K562 (cell line): Measurements from ENCODE around the gene GYS1. TPM values are rescaled to one million over a fixed set of nuclear protein-coding genes. Genes with fewer than 3 reads are reported as not detected.

Experiments
- CHD4 ChIP-seq: fragments of 200-600 bp; sonication (generic); IDR thresholded peaks from 3 replicates; pipeline ENCODE4 v1.6.1; 2012; ENCODE audit warnings: low read depth, mild to moderate bottlenecking, mixed read lengths, low read length, inconsistent platforms; ENCODE audit not compliant: insufficient read depth, insufficient replicate concordance, poor library complexity, severe bottlenecking
- KLF6 ChIP-seq: fragments of 250-450 bp; sonication (Bioruptor Pico); IDR thresholded peaks from 2 replicates; pipeline ENCODE4 v1.4.0; 2020; ENCODE audit warnings: mild to moderate bottlenecking, moderate library complexity, borderline replicate concordance
- MTA3 ChIP-seq: fragments of 450-650 bp; formaldehyde crosslinking; IDR thresholded peaks from 2 replicates; pipeline ENCODE4 v1.6.1; 2017; ENCODE audit warnings: mild to moderate bottlenecking, borderline replicate concordance
- NCOR1 ChIP-seq: fragments of 450-650 bp; IDR thresholded peaks from 2 replicates; pipeline ENCODE4 v1.6.1; 2016; ENCODE audit warnings: mild to moderate bottlenecking, moderate library complexity
- PYGO2 ChIP-seq: fragments of 450-650 bp; IDR thresholded peaks from 2 replicates; pipeline ENCODE4 v1.6.1; 2016; ENCODE audit warnings: mild to moderate bottlenecking, missing genetic modification characterization, moderate library complexity, missing compliant biosample characterization
- RBM25 ChIP-seq: fragments of 200-400 bp; formaldehyde crosslinking; IDR thresholded peaks from 2 replicates; pipeline ENCODE4 v1.6.1; 2018; ENCODE audit warnings: low read length, low read depth, moderate library complexity; ENCODE audit not compliant: severe bottlenecking
- RFX7 ChIP-seq: fragments of 250-450 bp; sonication (Bioruptor Pico); IDR thresholded peaks from 2 replicates; pipeline ENCODE4 v1.5.1; 2021; ENCODE audit warnings: mild to moderate bottlenecking
- THAP12 ChIP-seq: fragments of 250-450 bp; sonication (Bioruptor Pico); IDR thresholded peaks from 2 replicates; pipeline ENCODE4 v1.9.0; 2021; ENCODE audit warnings: mild to moderate bottlenecking, inconsistent platforms
- ZBTB7A ChIP-seq: IDR thresholded peaks from 2 replicates; pipeline ENCODE4 v1.6.1; 2011; ENCODE audit warnings: low read depth, mild to moderate bottlenecking, low read length, moderate library complexity, borderline replicate concordance; ENCODE audit not compliant: control insufficient read depth
- ZNF551 ChIP-seq: fragments of 250-450 bp; sonication (Bioruptor Pico); IDR thresholded peaks from 2 replicates; pipeline ENCODE4 v1.5.0; 2021; ENCODE audit warnings: mild to moderate bottlenecking, moderate library complexity
- ZNF699 ChIP-seq: fragments of 250-450 bp; sonication (Bioruptor Pico); IDR thresholded peaks from 2 replicates; pipeline ENCODE4 v1.8.0; 2021; ENCODE audit warnings: mild to moderate bottlenecking, moderate library complexity; ENCODE audit not compliant: insufficient replicate concordance
- polyA plus RNA-seq, 8 experiments: library from polyadenylated mRNA; depleted of rRNA in 4 of 8; stranded (reverse) in 5 of 8; unstranded in 3 of 8; fragments of >200 nt; fragmentation: Nextera tagmentation in 2 of 8; fragmentation: Illumina TruSeq in 1 of 8; extraction: Ambion mirVana in 2 of 8; extraction: Trizol in 1 of 8; gene quantifications; 2 replicates each; pipeline versions ENCODE4 v1.2.1 to v1.2.3, GENCODE V29; 2011 to 2014; ENCODE audit warnings: inconsistent platforms in 1 of 8, missing spikeins in 1 of 8
- total RNA-seq, 7 experiments: library from RNA; depleted of rRNA in 6 of 7; stranded (reverse); fragments of >200 nt in 6 of 7; fragmentation: Illumina TruSeq in 2 of 7; extraction: Trizol in 2 of 7; gene quantifications; 2 replicates each; pipeline versions ENCODE4 v1.2.1 to v1.2.3, GENCODE V29; 2011 to 2021; ENCODE audit warnings: low replicate concordance in 1 of 7
- TF ChIP-seq, protein P1 (sequence below), 2 experiments: fragments of 450-650 bp; IDR thresholded peaks; 2 replicates each; pipeline ENCODE4 v1.6.1; 2016; ENCODE audit warnings: mild to moderate bottlenecking in 2 of 2, borderline replicate concordance in 1 of 2, low read depth in 1 of 2, moderate library complexity in 1 of 2
- TF ChIP-seq, protein P2 (sequence below): fragments of 200-400 bp; formaldehyde crosslinking; IDR thresholded peaks from 2 replicates; pipeline ENCODE4 v1.6.1; 2017; ENCODE audit warnings: mild to moderate bottlenecking, low read depth, low read length, moderate library complexity
- TF ChIP-seq, protein P3 (sequence below): fragments of 250-450 bp; sonication (Bioruptor Pico); IDR thresholded peaks from 2 replicates; pipeline ENCODE4 v1.8.0; 2022; ENCODE audit warnings: moderate library complexity, mild to moderate bottlenecking, inconsistent platforms

GYS1 gene
- total and polyA plus RNA-seq, 9 of the 15 experiments (the other 6 are each of a cell fraction or from before 2014, with no cell fraction given) = 1.9 to 31.1 (median 15.2) TPM

GRCh38 chr19:48918801-48919247, 74.3 kb downstream of the GYS1 start (continued):
- TF ChIP-seq, protein P1, sequence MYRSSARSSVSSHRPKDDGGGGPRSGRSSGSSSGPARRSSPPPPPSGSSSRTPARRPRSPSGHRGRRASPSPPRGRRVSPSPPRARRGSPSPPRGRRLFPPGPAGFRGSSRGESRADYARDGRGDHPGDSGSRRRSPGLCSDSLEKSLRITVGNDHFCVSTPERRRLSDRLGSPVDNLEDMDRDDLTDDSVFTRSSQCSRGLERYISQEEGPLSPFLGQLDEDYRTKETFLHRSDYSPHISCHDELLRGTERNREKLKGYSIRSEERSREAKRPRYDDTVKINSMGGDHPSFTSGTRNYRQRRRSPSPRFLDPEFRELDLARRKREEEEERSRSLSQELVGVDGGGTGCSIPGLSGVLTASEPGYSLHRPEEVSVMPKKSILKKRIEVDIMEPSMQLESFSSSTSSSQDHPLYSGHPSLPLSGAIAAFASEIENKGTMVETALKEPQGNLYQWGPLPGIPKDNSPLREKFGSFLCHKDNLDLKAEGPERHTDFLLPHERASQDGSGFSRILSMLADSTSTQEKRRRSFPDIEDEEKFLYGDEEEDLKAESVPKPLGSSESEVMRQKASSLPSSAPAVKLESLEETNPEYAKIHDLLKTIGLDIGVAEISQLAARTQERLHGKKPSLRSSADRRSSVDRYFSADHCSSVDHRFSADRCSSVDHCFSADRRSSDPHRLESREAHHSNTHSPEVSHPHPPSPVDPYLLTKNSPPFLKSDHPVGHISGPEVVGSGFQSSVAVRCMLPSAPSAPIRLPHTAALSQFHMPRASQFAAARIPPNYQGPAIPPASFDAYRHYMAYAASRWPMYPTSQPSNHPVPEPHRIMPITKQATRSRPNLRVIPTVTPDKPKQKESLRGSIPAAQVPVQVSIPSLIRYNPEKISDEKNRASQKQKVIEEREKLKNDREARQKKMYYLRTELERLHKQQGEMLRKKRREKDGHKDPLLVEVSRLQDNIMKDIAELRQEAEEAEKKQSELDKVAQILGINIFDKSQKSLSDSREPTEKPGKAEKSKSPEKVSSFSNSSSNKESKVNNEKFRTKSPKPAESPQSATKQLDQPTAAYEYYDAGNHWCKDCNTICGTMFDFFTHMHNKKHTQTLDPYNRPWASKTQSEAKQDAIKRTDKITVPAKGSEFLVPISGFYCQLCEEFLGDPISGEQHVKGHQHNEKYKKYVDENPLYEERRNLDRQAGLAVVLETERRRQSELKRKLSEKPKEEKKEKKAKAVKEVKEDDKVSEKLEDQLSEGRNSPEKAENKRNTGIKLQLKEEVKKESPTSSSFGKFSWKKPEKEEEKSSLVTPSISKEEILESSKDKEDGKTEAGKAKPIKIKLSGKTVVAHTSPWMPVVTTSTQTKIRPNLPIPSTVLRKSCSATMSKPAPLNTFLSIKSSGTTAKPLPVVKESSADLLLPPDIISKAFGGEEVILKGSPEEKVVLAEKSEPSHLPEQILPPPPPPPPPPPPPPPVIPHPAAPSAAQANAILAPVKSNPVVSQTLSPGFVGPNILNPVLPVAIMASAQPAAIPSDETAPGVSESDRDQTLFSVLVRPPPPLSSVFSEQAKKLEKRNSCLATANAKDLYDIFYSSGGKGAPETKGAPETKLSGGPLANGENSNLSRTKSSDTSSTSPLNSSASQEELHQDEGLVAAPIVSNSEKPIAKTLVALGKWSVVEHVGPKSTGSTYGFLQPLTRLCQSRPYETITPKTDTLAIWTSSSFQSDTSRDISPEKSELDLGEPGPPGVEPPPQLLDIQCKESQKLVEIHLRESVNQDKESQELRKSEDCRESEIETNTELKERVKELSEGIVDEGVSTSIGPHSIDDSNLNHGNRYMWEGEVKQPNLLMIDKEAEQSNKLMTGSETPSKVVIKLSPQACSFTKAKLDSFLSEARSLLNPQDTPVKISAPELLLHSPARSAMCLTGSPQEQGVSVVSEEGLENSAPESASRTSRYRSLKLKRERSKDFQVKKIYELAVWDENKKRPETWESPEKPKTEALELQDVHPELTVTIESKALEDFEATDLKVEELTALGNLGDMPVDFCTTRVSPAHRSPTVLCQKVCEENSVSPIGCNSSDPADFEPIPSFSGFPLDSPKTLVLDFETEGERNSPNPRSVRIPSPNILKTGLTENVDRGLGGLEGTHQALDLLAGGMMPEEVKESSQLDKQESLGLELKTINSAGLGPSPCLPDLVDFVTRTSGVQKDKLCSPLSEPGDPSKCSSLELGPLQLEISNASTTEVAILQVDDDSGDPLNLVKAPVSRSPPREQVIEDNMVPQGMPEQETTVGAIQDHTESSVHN (IDR thresholded peaks at IDR 0.05; ENCODE audit: borderline replicate concordance in 1 of 2, low read depth in 1 of 2) = no peak
- peak; percentile 27; the same call in 1 of the 2 replicates for TF ChIP-seq ZBTB7A
- no peak for TF ChIP-seq KLF6
- no peak for TF ChIP-seq CHD4
- TF ChIP-seq, protein P2, sequence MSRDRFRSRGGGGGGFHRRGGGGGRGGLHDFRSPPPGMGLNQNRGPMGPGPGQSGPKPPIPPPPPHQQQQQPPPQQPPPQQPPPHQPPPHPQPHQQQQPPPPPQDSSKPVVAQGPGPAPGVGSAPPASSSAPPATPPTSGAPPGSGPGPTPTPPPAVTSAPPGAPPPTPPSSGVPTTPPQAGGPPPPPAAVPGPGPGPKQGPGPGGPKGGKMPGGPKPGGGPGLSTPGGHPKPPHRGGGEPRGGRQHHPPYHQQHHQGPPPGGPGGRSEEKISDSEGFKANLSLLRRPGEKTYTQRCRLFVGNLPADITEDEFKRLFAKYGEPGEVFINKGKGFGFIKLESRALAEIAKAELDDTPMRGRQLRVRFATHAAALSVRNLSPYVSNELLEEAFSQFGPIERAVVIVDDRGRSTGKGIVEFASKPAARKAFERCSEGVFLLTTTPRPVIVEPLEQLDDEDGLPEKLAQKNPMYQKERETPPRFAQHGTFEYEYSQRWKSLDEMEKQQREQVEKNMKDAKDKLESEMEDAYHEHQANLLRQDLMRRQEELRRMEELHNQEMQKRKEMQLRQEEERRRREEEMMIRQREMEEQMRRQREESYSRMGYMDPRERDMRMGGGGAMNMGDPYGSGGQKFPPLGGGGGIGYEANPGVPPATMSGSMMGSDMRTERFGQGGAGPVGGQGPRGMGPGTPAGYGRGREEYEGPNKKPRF = no peak
- TF ChIP-seq MTA3 = no peak
- 0 out of 2 replicates have a peak, but pooled peaks have one; percentile 12 for TF ChIP-seq NCOR1
- TF ChIP-seq, protein P3, sequence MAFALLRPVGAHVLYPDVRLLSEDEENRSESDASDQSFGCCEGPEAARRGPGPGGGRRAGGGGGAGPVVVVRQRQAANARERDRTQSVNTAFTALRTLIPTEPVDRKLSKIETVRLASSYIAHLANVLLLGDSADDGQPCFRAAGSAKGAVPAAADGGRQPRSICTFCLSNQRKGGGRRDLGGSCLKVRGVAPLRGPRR (CRISPR knock-in tag) = no peak
- TF ChIP-seq THAP12 (CRISPR knock-in tag) = no peak
- TF ChIP-seq ZNF551 (CRISPR knock-in tag) = no peak
- no peak for TF ChIP-seq ZNF699 (CRISPR knock-in tag)
- TF ChIP-seq PYGO2 (tag) = no peak
- TF ChIP-seq RFX7 = no peak
- no peak for TF ChIP-seq RBM25
